SKM-1 (cell line): ENCODE data around the gene MZB1.
"Not testable (repeated sequence)": the region's sequence is repeated elsewhere in the genome, so short reads cannot be mapped to it uniquely, and the experiment has no call there.

ENCODE experiments used
- DNase-seq: peaks from one replicate; lab custom pipeline; 2025; ENCODE audit not compliant: unreplicated experiment; lab: John Stamatoyannopoulos, UW

The MZB1 gene

GRCh38 chr5:139392678-139393496 is 3.2 kb upstream of the MZB1 start:
- peak; percentile 65 for DNase-seq

- no peak for DNase-seq
These were observed 2.6 kb upstream of the MZB1 start for GRCh38 chr5:139392324-139392677.

- DNase-seq: no peak
These were observed 2.0 kb upstream of the MZB1 start for GRCh38 chr5:139391570-139392323.

GRCh38 chr5:139390639-139391569 is 1.2 kb upstream of the MZB1 start:
- DNase-seq: no peak

- DNase-seq: no peak
These were observed 1.4 kb downstream of the MZB1 start for GRCh38 chr5:139388198-139388821.

- no peak for DNase-seq
These were observed 2.0 kb downstream of the MZB1 start for GRCh38 chr5:139387611-139388197.

GRCh38 chr5:139386956-139387355 is 2.8 kb downstream of the MZB1 start:
- not testable (repeated sequence) for DNase-seq

GRCh38 chr5:139386050-139386438 is 3.7 kb downstream of the MZB1 start:
- peak; percentile 78 for DNase-seq

GRCh38 chr5:139385061-139386049 is 4.4 kb downstream of the MZB1 start:
- DNase-seq: peak; percentile 57

GRCh38 chr5:139384591-139385051 is 5.1 kb downstream of the MZB1 start:
- no peak for DNase-seq

- no peak for DNase-seq
These were observed 5.6 kb downstream of the MZB1 start for GRCh38 chr5:139383993-139384590.

- no peak for DNase-seq
These were observed 6.3 kb downstream of the MZB1 start, which contains the start of gene SLC23A1 for GRCh38 chr5:139383275-139383992. SLC23A1 (minus strand) TSS chr5:139383297; CDS start chr5:139383253, 44 bp downstream.

- DNase-seq: no peak
These were observed 6.9 kb downstream of the MZB1 start for GRCh38 chr5:139382807-139383206.

- DNase-seq: no peak
These were observed 7.6 kb downstream of the MZB1 start for GRCh38 chr5:139381837-139382761.

- DNase-seq: no peak
These were observed 9.9 kb downstream of the MZB1 start for GRCh38 chr5:139379626-139380449.

- no peak for DNase-seq
These were observed 10.8 kb downstream of the MZB1 start for GRCh38 chr5:139378941-139379361.
